Ovary (tissue), 9 donors: ENCODE data around the gene GPR84. TPM values are rescaled to one million over a fixed set of nuclear protein-coding genes. Genes with fewer than 3 reads are reported as not detected.

Experiments used
- DNase-seq, 5 donors: peaks; one replicate each; pipeline ENCODE4 v3.0.0-alpha.2; 2019 to 2020
- H3K27ac ChIP-seq, 2 donors: fragments of 200-600 bp; one replicate each; pipeline versions ENCODE4 v1.5.1 to v1.8.0; 2019 to 2022
- H3K27me3 ChIP-seq: fragments of 200-600 bp; one replicate; pipeline ENCODE4 v1.8.0; 2022
- H3K36me3 ChIP-seq: fragments of 200-600 bp; sonication (generic); one replicate; pipeline ENCODE4 v1.5.1; 2019
- H3K4me1 ChIP-seq: one replicate; pipeline ENCODE4 v1.8.1; 2013; ENCODE audit warnings: mild to moderate bottlenecking, moderate library complexity; ENCODE audit not compliant: insufficient read depth
- H3K4me3 ChIP-seq: fragments of 200-600 bp; sonication (generic); one replicate; pipeline ENCODE4 v1.5.1; 2017
- H3K9me3 ChIP-seq, 2 donors: fragments of 200-600 bp in 1 of 2; sonication (generic) in 1 of 2; one replicate each; pipeline versions ENCODE4 v1.5.1 to v1.8.1; 2013 to 2019; ENCODE audit warnings: mild to moderate bottlenecking in 1 of 2, moderate library complexity in 1 of 2
- EP300 ChIP-seq: sonication (generic); formaldehyde crosslinking; IDR thresholded peaks from one replicate; pipeline ENCODE4 v1.6.1; 2017; ENCODE audit warnings: antibody characterized with exemption
- POLR2A ChIP-seq: fragments of 450-650 bp; IDR thresholded peaks from one replicate; pipeline ENCODE4 v1.6.1; 2017; ENCODE audit warnings: antibody characterized with exemption, mild to moderate bottlenecking, moderate library complexity
- WGBS, 3 donors: extraction: QIAGEN DNeasy Blood & Tissue Kit in 1 of 3; methylation state at CpG; one replicate each; pipeline versions ENCODE4 v1.1.5 to v1.1.7; 2013 to 2017; 5-methylcytosine and 5-hydroxymethylcytosine counted together
- intact Hi-C, 4 donors: fragments of 100-400 bp; cut with DNase I; formaldehyde crosslinking; loops; one replicate each; pipeline versions ENCODE4 v1.11.0 to v1.15.1; 2022 to 2023
- polyA plus RNA-seq, 2 donors: library from polyadenylated mRNA; stranded (reverse); fragments of 200-250 nt in 1 of 2; fragments of 350-450 nt in 1 of 2; fragmentation: Illumina TruSeq in 1 of 2; extraction: RNeasy Lipid Tissue Mini Kit (QIAGEN cat#74804) in 1 of 2; gene quantifications; one replicate each; pipeline ENCODE4 v1.2.3, GENCODE V29; 2013 to 2014
- total RNA-seq, 7 donors: library from RNA; depleted of rRNA in 2 of 7; stranded (reverse); fragments of >200 nt in 2 of 7; fragmentation: NEBNext Ultra II Directional in 3 of 7; extraction: Animal tissue kit (Norgen Biotek cat#: 25700) in 3 of 7; gene quantifications; one replicate each; pipeline versions ENCODE4 v1.1.0 to v1.2.4, GENCODE V29; 2016 to 2023
- TF ChIP-seq, protein P1 (sequence below), 3 donors: fragments of 450-650 bp in 2 of 3; fragments of 200-600 bp in 1 of 3; IDR thresholded peaks; one replicate each; pipeline versions ENCODE4 v1.5.1 to v1.8.0; 2016 to 2022; ENCODE audit warnings: antibody characterized with exemption in 3 of 3, mild to moderate bottlenecking in 1 of 3
- donor health status: DM: no; HTN: no; CAD: no; lungs with moderate emphysema.
- donor health status: DM: no; HTN: no; CAD: no.
- donor health status: Bipolar disorder and iron deficiency.
- donor health status: DM: yes; HTN: yes; CAD: no.
- donor health status: DM: no; HTN: no; CAD: no.
- donor health status: DM: yes; HTN: yes; CAD: no.

Gene GPR84
- total and polyA plus RNA-seq, 9 donors, result 0.12 to 3.1 (median 0.42) TPM

DNA sequence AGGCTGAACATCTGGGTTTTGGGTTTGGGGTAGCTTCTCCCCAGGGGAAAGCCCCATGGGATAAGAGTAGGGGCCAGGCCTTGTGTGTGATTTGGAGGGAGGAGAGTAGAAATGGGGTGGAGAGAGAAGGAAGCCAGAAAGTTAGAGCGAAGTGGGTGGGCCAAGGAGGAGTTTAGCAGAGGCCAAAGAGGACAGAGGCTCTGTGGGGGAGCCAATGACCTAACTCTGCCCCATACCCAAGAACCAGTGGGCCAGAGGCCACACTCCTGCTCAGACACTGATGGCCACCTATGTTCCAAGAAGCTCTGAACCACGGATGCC is 10.9 kb upstream of the GPR84 start:
- TF ChIP-seq EP300, result no peak
- TF ChIP-seq, protein P1, sequence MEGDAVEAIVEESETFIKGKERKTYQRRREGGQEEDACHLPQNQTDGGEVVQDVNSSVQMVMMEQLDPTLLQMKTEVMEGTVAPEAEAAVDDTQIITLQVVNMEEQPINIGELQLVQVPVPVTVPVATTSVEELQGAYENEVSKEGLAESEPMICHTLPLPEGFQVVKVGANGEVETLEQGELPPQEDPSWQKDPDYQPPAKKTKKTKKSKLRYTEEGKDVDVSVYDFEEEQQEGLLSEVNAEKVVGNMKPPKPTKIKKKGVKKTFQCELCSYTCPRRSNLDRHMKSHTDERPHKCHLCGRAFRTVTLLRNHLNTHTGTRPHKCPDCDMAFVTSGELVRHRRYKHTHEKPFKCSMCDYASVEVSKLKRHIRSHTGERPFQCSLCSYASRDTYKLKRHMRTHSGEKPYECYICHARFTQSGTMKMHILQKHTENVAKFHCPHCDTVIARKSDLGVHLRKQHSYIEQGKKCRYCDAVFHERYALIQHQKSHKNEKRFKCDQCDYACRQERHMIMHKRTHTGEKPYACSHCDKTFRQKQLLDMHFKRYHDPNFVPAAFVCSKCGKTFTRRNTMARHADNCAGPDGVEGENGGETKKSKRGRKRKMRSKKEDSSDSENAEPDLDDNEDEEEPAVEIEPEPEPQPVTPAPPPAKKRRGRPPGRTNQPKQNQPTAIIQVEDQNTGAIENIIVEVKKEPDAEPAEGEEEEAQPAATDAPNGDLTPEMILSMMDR (IDR thresholded peaks at IDR 0.05), result no peak
- no peak for TF ChIP-seq POLR2A
- intact Hi-C loops, result loop anchor here in 3 of 4 donors (5.0 to 10.0 kb wide), 3 partner anchors 147 to 390 kb away; partner anchors contain the start of genes HOXC10 (in 1 of the 3), HOXC8 (in 1 of the 3) and HOXC9 (in 1 of the 3)
- 45 to 70% (median 59%) methylated on average over 2 of the region's 2 CpGs for WGBS, 3 donors
- no peaks in the 10 kb centered on the region for H3K36me3 ChIP-seq
- no peaks in the 10 kb centered on the region for H3K9me3 ChIP-seq
- H3K4me1 ChIP-seq, result peaks cover 12% of the 10 kb centered on the region
- peak in 1 of 5 donors; percentile 25 for DNase-seq
- H3K27me3 ChIP-seq, result no peaks in the 10 kb centered on the region
- H3K4me3 ChIP-seq, result no peak overlapping the region
- no peak overlapping the region for H3K27ac ChIP-seq

- TF ChIP-seq, protein P1 (IDR thresholded peaks at IDR 0.05), result no peak
- no peak for TF ChIP-seq EP300
- TF ChIP-seq POLR2A, result no peak
- DNase-seq, result peak in 1 of 5 donors; percentile 36
- no peak overlapping the region for H3K4me3 ChIP-seq
- H3K27me3 ChIP-seq, result no peaks in the 10 kb centered on the region
- H3K27ac ChIP-seq, result no peak overlapping the region
- no peaks in the 10 kb centered on the region for H3K9me3 ChIP-seq
- intact Hi-C loops, result loop anchor here in 3 of 4 donors (5.0 to 10.0 kb wide), 3 partner anchors 148 to 390 kb away; partner anchors contain the start of genes HOXC10 (in 1 of the 3), HOXC8 (in 1 of the 3) and HOXC9 (in 1 of the 3)
- no peaks in the 10 kb centered on the region for H3K36me3 ChIP-seq
- WGBS, 3 donors, result 48 to 71% (median 60%) methylated on average over 2 of the region's 2 CpGs
- H3K4me1 ChIP-seq, result peaks cover 12% of the 10 kb centered on the region
Measured at GRCh38 chr12:54374562-54375258, 10.4 kb upstream of the GPR84 start.

GRCh38 chr12:54373649-54374561 is 9.6 kb upstream of the GPR84 start:
- intact Hi-C loops, result loop anchor here in 2 of 4 donors (10.0 kb wide), 2 partner anchors 369 to 389 kb away; partner anchors contain the start of genes HOXC10 (in 1 of the 2), HOXC8 (in 1 of the 2) and HOXC9 (in 1 of the 2)
- no peak for DNase-seq
- no peak overlapping the region for H3K4me3 ChIP-seq
- H3K4me1 ChIP-seq, result peaks cover 11% of the 10 kb centered on the region
- no peak overlapping the region for H3K27ac ChIP-seq
- TF ChIP-seq POLR2A (no peak), EP300 (no peak)
- TF ChIP-seq, protein P1 (IDR thresholded peaks at IDR 0.05), result no peak
- no peaks in the 10 kb centered on the region for H3K36me3 ChIP-seq
- no peaks in the 10 kb centered on the region for H3K9me3 ChIP-seq
- H3K27me3 ChIP-seq, result no peaks in the 10 kb centered on the region
- WGBS, 3 donors, result 94 to 96% (median 94%) methylated on average over 10 of the region's 10 CpGs

DNA sequence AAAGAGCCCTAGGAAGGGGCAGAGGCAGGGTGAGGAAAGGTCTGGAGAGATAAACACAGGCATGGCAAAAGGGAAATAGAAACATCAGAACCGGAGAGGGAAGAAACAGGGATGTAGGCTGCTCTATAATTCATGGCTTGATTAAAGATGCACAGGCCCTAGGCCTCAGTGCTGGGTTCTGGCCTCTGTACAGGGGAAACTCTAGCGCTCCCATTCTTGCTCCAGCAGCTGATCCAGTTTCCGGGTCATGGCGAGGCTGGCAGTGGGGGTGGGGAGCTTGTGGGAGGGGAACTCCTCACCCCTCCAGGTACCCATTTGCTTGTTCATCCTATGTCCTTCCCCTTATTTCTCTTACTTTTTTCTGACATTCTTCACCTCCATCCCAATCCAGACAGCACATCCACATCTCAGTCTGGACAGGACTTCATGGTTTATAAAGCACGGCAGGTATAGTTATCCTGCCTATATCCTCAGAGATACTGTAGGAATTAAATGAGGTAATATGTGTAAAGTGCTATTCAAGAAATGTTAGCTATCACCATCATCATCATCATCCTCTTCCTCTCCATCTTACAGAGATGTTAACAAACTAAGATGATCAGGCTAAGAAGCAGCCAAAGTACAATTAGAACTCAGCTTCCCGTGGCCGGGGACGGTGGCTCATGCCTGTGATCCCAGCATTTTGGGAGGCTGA is 8.0 kb upstream of the GPR84 start:
- intact Hi-C loops, result loop anchor here in 2 of 4 donors (10.0 kb wide), 2 partner anchors 367 to 387 kb away; partner anchors contain the start of genes HOXC10 (in 1 of the 2), HOXC8 (in 1 of the 2) and HOXC9 (in 1 of the 2)
- no peaks in the 10 kb centered on the region for H3K27me3 ChIP-seq
- peak overlapping the region in 1 of 2 donors; percentile 62 for H3K27ac ChIP-seq
- no peaks in the 10 kb centered on the region for H3K36me3 ChIP-seq
- 59 to 67% (median 62%) methylated on average over 8 of the region's 8 CpGs for WGBS, 3 donors
- TF ChIP-seq POLR2A, result no peak
- TF ChIP-seq, protein P1 (IDR thresholded peaks at IDR 0.05), result no peak
- TF ChIP-seq EP300, result no peak
- H3K4me1 ChIP-seq, result peaks cover 12% of the 10 kb centered on the region
- H3K9me3 ChIP-seq, result no peaks in the 10 kb centered on the region
- H3K4me3 ChIP-seq, result no peak overlapping the region
- no peak for DNase-seq
